HG03378 (cell line): ENCODE data around the gene TCF25.
A peak's percentile ranks its signal among the peaks of the same experiment; 100 is the strongest.
"Not testable (repeated sequence)": the region's sequence is repeated elsewhere in the genome, so short reads cannot be mapped to it uniquely, and the experiment has no call there.

Experiments
- ATAC-seq: cut with Tn5 transposase; IDR thresholded peaks from one replicate; pipeline ENCODE4 v1.9.1; 2021; ENCODE audit warnings: mild to moderate bottlenecking, moderate library complexity; ENCODE audit not compliant: unreplicated experiment

Gene TCF25

DNA sequence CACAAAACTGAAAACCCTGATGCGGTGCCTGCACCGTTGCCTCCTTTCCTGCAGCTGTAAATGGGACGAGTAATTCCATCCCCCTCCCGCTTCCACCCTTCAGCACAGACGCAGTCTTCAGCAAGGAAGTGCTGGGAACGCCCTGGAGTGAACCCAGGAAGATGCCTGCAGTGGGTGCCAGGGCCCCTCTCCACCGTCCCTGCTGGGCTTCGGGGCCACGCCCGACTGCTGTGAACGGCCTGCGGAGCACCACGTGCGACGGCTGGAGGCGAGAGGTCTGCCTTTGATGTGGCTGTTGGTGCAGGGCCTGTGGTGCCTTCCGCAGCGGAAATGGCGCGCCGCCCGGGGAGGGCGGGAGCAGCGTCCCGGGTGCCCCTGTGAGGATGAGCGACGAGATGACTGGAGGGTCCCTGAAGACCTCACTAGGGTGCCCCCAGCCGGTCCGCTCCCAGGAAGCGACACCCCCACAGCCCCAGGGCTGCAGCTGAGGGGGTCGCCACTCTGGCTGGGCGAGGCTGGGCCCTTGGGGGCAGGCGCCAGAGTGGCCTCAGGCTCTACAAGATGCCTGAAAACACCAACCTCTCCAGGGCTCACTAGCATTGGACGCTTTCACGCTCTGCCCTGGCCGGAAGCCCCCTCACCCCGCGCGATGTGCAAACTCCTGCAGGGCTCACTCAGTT lies 44.5 kb downstream of the TCF25 start:
- ATAC-seq, result peak; percentile 75

DNA sequence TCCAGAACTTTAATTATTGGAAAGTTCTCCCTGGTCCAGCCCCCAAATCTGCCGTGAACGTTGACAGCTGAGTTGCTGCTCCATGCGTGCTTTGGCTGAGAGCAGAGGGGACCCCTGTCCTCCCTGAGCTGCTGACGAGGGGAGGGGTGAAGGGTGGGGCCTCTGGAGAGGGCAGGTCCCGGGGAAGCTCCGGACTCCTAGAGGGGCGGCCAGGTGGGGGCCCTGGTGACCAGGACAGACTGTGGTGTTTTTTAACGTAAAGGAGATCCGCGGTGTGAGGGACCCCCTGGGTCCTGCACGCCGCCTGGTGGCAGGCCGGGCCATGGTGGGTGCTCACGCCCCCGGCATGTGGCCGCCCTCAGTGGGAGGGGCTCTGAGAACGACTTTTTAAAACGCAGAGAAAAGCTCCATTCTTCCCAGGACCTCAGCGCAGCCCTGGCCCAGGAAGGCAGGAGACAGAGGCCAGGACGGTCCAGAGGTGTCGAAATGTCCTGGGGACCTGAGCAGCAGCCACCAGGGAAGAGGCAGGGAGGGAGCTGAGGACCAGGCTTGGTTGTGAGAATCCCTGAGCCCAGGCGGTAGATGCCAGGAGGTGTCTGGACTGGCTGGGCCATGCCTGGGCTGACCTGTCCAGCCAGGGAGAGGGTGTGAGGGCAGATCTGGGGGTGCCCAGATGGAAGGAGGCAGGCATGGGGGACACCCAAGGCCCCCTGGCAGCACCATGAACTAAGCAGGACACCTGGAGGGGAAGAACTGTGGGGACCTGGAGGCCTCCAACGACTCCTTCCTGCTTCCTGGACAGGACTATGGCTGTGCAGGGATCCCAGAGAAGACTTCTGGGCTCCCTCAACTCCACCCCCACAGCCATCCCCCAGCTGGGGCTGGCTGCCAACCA lies 45.3 kb downstream of the TCF25 start, which contains the start of gene MC1R:
Gene MC1R, plus strand, starts transcription at position 410 of the 895 bp plus-strand sequence. Its CDS starts 397 bp downstream, at position 807.
- ATAC-seq, result no peak

DNA sequence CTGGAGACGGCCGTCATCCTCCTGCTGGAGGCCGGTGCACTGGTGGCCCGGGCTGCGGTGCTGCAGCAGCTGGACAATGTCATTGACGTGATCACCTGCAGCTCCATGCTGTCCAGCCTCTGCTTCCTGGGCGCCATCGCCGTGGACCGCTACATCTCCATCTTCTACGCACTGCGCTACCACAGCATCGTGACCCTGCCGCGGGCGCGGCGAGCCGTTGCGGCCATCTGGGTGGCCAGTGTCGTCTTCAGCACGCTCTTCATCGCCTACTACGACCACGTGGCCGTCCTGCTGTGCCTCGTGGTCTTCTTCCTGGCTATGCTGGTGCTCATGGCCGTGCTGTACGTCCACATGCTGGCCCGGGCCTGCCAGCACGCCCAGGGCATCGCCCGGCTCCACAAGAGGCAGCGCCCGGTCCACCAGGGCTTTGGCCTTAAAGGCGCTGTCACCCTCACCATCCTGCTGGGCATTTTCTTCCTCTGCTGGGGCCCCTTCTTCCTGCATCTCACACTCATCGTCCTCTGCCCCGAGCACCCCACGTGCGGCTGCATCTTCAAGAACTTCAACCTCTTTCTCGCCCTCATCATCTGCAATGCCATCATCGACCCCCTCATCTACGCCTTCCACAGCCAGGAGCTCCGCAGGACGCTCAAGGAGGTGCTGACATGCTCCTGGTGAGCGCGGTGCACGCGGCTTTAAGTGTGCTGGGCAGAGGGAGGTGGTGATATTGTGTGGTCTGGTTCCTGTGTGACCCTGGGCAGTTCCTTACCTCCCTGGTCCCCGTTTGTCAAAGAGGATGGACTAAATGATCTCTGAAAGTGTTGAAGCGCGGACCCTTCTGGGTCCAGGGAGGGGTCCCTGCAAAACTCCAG lies 46.4 kb downstream of the TCF25 start:
- no peak for ATAC-seq

DNA sequence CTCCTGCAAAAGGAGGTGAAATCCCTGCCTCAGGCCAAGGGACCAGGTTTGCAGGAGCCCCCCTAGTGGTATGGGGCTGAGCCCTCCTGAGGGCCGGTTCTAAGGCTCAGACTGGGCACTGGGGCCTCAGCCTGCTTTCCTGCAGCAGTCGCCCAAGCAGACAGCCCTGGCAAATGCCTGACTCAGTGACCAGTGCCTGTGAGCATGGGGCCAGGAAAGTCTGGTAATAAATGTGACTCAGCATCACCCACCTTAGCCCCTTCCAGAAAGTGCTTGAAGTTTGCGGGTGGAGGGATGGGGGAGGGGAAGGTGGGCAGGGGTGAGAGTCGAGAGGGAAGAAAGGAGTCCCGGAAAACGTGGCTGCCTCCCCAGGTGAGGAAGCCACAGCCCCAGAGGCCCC lies 47.3 kb downstream of the TCF25 start:
- ATAC-seq, result no peak

DNA sequence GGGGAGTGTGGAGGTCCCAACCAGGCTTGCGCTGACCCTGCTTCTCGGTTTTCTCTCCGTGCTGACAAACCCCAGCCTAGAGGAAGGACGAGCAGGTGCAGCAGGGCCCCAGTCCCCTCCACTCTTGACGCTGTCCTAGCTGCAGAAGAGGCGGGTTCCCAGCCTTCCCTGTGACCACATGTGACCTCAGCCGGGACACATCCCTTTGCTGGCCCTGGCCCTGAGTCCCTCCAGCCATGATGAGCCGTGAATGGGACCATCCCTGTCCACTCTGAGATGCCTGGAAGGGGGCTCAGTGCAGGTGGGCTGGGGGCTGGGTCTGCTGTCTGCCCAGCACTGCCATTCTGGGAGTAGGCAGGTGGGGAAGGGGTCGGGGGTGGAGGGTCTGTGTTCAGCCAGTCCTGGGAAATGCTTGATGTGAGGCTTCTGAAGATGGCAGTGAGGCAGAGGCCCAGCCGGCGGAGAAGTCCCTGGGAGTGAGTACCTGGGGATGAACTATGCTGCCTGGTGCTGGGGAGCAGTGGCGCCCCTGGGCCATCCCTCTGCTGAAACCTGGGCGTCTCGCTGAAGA lies 47.8 kb downstream of the TCF25 start:
- ATAC-seq, result no peak

DNA sequence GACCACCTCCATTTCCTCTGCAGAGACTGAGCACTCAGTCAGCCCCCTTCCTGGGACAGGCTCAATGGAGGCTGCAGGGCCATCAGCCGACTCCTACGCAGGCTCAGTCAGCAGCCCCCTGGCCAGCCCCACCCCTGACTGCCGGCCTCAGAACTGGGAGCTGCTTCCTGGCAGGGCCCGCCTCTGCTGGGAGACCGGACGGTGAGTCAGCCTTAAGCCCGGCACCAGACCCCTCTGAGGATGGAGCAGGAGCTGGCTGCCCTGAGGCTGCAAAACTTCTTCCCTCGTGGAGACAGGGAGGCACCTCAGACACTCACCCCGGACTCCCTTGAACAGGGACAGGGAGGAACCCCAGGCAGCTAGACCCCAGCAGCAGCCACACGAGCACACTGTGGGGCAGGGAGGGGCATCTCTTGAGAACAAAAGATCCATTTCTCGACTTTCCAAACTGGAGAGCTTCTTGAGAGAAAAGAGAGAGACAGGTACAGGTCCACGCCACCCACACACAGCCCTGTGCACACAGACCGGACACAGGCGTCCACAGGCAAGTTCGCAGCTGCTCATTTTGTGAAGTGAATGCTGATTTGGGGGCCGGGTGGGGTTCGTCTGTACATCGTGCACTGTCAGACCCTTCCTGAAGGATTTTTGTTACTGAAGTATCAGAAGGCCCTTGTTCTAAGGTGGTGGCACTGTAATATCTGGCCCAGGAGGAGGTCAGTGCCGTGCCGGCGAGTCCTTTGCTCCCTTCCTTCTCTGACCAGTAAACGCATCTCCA lies 48.5 kb downstream of the TCF25 start:
- no peak for ATAC-seq

DNA sequence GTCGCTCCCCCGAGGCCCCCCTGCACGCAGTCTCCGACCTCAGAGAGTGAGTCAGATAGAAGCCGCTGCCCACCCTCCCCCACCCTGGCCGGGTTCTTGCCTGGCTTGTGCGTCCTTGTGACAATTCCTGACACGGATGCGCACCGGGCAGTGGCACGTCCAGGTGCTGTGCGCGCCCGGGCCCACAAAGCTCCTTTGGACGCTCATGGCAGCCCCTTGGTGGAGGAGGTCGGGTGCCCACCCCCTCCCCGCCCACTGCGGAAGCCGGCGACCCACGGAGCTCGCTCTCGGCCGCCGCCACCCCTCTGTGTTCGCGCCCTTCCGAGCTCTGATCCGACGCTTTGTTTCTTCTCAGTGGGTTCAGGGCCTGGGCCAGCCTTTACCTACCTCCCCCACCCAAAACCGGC lies 49.1 kb downstream of the TCF25 start:
- no peak for ATAC-seq

DNA sequence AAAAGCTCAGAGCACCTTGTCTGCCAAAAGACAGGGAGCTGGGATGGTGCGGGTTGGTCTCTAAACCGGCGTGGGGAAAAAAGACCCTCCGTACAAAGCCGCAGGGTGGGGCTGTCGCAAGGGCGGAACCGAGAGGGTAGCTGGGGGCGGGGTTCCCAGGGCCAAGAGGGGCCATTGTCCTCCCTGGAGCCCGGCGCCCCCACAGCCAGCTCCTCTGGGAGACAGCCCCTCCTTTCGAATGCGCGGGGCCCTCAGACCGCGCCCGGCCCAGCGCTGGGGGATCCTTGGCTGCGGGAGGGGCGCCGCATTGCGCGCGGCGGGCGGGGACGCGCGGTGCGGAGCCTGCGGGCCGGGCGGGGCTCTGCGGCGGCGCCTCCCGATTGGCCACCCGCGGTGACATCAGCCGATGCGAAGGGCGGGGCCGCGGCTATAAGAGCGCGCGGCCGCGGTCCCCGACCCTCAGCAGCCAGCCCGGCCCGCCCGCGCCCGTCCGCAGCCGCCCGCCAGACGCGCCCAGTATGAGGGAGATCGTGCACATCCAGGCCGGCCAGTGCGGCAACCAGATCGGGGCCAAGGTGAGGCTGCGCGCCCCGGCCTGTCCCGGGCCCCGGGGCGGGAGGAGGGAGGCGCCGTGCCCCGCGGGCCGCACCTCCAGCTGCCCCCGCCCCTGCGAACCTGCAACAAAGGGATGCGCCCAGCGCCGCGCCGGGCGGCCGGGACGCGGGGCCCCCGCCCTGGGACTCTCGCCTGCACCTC lies 49.7 kb downstream of the TCF25 start, which contains the start of gene TUBB3:
Gene TUBB3, plus strand, starts transcription at position 459 of the 756 bp plus-strand sequence. Its CDS starts 60 bp downstream, at position 519.
- ATAC-seq, result no peak

DNA sequence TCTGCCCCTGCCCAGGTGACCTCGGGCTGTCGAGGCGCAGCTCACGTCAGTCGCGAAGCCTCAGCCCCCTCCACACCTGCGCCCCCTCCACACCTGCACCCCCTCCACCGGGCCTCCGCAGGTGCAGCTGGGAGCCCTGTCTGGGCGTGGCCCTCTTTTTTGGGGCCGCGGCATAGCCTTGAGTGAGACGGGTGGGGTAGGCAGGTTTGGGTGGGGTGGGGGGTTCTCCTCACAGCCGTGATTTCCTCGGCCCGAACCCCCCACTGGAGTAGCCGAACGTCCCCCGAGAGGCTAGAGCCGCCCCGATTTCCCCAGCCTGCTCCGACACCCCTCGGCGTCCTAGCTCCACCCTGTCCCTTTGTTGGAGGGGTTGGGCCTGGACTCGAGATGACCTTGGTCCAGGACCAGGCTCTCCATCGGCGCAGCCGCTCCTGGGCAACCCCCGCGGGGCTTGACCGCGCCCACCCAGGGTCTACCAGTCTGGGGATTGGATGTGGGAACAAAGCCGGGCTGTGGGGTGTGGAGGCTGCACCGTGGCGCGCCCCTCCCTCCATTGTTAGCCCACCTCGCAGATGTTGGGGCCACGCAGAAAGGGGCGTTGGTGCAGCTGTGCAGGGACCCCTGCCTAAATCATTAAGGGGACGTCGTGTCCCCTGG lies 50.4 kb downstream of the TCF25 start:
- ATAC-seq, result no peak

DNA sequence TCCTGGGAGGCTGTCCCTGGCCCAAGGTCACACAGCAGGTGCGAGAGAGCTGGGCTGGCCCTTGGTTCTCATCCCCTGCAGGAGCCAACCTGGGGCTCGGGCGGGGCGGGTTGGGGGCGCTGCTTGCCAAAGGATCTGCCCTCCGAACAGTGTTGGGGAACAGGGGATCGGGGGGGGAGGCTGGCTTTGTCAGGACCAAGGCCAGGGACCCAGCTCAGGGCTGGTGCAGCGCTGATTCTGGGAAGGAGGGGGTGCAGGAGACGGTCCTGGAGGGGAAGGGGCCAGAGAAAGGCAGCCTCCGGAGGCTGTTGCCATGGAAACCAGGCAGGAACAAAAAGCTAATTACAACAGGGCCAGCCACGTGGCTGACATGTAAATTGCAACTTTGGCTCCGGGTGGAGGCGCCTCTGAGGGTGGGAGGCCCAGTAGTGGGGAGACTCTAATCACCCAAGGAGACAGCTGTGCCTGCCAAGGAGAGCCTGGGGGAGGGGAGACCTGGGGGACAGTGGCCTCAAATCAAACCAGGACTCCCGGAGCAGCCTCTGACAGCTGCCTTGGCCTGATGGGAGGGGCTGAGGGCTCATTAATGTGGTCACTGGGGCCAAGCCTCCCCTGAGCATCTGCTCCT lies 51.0 kb downstream of the TCF25 start:
- ATAC-seq, result no peak

DNA sequence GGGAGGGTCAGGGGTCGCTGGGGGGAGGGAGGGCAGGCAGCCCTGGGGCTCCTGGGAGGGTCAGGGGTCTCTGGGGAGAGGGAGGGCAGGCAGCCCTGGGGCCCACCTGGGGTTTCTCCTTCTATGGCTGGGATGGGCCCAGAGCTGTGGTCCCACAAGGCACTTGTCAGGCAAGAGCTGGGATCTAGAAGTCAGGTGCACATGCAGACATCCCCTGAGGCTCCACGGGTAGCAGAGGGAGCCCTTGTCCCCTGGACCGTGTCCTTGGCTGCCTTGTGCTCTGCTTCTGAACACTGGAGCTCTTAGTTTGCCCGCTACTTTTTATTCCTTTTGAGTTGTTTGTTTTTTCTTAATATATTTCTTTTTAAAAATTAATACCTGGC lies 51.5 kb downstream of the TCF25 start:
- ATAC-seq, result no peak

DNA sequence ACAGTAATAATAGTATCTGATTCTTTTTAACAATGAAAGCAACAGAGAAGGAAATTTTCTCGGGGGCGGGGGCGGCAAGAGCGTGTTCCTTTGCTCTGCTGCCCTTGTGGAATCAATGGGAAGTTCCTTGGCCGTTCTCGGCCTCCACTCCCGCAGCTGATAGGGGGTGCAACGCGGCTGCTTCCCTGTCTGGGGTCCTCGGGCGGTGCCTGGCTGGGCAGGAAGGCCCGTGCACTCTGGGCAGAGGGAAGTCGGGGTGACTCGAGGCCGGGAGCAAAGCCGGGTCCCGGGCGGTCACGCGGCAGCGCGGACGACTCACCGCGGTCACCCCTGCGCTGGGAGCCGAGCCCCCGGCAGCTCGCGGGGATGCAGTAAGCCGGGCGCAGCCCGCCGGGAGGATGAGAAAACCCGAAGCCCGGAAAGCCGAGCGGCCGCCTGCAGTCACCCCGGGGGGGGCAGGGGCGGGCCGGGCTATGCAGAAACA lies 52.2 kb downstream of the TCF25 start:
- ATAC-seq, result no peak

DNA sequence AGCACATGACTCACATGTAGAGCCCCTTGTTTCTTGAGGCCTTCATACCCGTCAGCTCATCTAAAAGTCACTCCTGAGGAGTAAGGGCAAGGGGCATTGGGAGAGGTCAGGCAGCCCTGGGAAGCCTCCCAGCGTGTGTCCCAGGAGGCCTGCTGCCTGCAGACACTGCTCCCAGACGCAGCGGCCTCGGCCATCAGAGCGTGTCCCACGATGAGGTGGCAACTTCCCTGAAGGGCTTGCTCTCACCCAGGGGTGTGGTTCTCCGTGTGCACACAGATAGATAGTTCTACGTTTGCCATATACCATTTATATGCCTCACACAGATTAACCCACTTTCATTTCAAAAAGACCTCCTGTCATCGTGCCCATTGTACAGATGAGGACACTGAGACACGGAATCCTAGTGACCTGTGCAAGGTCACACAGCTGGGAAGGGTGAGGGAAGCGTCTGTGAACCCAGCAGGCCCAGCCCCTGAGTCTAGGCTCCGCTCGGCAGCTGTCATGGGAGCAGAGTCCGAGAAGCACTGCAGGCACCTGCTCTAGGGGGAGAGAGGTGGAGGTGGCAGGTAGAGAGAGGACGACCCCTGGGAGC lies 58.0 kb downstream of the TCF25 start:
- no peak for ATAC-seq

DNA sequence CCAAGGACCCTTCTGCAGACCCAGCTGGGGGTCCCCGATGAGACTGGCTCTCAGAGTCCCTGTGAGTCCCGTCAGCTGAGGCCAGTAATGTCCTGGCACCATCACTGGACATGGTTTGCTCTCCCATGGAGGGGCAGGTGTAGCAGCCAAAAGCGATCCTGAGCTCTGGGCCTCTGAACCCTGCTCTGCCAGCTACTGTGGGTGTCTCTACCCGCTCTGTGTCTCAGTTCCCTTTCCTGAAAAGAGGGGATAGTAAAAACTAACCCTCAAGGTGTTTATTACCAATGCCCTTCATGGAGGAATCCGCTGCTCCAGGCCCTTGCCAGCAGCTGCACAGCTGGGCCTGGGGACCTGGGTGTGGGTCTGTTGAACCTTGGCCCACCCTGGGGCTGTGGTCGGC lies 58.6 kb downstream of the TCF25 start:
- ATAC-seq, result no peak

DNA sequence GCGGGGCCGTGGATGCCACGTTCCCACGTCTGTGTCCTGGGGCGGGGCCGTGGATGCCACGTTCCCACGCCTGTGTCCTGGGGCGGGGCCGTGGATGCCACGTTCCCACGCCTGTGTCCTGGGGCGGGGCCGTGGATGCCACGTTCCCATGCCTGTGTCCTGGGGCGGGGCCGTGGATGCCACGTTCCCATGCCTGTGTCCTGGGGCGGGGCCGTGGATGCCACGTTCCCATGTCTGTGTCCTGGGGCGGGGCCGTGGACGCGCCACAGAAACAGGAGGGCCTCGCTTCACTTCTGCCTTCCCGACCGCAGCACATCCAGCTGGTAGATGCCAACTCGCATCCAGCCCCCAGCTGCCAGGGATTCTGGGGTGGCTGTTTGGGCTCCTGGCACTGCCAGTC lies 60.6 kb downstream of the TCF25 start:
- ATAC-seq, result not testable (repeated sequence)

DNA sequence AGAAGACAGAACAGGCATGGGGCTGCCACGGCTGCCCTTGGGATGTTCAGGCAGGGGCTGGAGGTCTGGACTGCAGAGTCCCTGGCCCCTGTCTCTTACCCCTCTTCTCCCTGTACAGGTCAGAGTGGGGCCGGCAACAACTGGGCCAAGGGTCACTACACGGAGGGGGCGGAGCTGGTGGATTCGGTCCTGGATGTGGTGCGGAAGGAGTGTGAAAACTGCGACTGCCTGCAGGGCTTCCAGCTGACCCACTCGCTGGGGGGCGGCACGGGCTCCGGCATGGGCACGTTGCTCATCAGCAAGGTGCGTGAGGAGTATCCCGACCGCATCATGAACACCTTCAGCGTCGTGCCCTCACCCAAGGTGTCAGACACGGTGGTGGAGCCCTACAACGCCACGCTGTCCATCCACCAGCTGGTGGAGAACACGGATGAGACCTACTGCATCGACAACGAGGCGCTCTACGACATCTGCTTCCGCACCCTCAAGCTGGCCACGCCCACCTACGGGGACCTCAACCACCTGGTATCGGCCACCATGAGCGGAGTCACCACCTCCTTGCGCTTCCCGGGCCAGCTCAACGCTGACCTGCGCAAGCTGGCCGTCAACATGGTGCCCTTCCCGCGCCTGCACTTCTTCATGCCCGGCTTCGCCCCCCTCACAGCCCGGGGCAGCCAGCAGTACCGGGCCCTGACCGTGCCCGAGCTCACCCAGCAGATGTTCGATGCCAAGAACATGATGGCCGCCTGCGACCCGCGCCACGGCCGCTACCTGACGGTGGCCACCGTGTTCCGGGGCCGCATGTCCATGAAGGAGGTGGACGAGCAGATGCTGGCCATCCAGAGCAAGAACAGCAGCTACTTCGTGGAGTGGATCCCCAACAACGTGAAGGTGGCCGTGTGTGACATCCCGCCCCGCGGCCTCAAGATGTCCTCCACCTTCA lies 61.5 kb downstream of the TCF25 start:
- ATAC-seq, result no peak

DNA sequence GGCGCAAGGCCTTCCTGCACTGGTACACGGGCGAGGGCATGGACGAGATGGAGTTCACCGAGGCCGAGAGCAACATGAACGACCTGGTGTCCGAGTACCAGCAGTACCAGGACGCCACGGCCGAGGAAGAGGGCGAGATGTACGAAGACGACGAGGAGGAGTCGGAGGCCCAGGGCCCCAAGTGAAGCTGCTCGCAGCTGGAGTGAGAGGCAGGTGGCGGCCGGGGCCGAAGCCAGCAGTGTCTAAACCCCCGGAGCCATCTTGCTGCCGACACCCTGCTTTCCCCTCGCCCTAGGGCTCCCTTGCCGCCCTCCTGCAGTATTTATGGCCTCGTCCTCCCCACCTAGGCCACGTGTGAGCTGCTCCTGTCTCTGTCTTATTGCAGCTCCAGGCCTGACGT lies 62.2 kb downstream of the TCF25 start:
- ATAC-seq, result not testable (repeated sequence)
